GM12865 (cell line): ENCODE measurements around the gene WDFY4.
A peak's percentile ranks its signal among the peaks of the same experiment; 100 is the strongest.

ENCODE experiments used
- DNase-seq: peaks from one replicate; pipeline ENCODE4 v3.0.0; 2010; ENCODE audit warnings: low read depth
- H3K4me3 ChIP-seq: 2 replicates; pipeline ENCODE4 v1.5.1; 2011; ENCODE audit warnings: mild to moderate bottlenecking, low read depth, low read length, control low read depth
- TF ChIP-seq, protein P1 (sequence below): IDR thresholded peaks from 2 replicates; pipeline ENCODE4 v1.5.1; 2011; ENCODE audit warnings: low read length, control low read depth, low read depth, inconsistent platforms; ENCODE audit not compliant: insufficient read depth; ENCODE audit errors: missing control alignments

Gene WDFY4

DNA sequence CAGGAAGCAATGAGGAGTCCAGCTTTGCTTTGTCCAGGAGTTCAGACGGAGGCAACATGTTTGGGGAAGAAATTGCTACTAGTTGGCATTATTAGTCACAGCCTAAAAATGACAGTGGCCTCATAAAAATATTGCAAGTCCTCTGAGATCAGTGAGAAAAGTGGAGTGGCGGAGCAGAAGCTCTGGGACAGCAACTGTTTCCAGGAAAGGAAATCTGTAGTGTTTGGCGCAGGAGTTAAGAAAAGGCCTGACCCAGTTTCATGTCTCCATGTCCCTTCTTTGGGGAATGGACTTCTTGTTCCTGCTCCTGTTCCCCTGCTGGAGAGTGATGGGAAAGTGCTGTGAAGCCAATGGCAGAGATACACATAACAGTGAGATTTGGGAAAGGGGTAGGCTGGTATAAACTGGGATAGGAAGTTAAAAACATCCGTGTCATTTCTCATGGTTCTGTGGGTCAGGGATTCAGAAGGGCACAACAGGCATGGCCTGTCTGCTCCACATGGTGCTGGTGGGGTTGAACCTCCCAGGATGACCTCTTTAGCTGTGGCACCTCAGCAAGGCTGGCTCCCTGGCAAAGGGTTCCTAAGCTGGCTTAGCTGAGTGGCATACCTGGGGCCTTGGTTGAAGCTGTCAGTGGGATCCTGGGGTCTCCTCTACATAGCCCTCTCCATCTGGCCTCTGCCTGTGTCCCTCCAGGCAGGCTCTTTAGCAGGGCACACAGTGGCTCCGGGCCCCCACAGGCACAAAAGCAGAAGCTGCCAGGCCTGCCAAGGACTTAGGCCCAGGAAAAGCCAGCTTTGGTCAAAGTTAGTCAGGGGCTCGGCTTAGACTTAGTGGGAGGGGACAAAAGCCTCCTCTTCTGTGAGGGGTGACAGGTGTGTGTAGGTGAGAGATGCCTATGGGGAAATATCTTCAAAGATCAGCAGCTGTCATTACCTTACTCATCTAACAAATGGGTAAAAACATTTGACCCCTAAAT, 77.7 kb downstream of the WDFY4 start:
- TF ChIP-seq, protein P1, sequence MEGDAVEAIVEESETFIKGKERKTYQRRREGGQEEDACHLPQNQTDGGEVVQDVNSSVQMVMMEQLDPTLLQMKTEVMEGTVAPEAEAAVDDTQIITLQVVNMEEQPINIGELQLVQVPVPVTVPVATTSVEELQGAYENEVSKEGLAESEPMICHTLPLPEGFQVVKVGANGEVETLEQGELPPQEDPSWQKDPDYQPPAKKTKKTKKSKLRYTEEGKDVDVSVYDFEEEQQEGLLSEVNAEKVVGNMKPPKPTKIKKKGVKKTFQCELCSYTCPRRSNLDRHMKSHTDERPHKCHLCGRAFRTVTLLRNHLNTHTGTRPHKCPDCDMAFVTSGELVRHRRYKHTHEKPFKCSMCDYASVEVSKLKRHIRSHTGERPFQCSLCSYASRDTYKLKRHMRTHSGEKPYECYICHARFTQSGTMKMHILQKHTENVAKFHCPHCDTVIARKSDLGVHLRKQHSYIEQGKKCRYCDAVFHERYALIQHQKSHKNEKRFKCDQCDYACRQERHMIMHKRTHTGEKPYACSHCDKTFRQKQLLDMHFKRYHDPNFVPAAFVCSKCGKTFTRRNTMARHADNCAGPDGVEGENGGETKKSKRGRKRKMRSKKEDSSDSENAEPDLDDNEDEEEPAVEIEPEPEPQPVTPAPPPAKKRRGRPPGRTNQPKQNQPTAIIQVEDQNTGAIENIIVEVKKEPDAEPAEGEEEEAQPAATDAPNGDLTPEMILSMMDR, result no peak
- no peak overlapping the region for H3K4me3 ChIP-seq

DNA sequence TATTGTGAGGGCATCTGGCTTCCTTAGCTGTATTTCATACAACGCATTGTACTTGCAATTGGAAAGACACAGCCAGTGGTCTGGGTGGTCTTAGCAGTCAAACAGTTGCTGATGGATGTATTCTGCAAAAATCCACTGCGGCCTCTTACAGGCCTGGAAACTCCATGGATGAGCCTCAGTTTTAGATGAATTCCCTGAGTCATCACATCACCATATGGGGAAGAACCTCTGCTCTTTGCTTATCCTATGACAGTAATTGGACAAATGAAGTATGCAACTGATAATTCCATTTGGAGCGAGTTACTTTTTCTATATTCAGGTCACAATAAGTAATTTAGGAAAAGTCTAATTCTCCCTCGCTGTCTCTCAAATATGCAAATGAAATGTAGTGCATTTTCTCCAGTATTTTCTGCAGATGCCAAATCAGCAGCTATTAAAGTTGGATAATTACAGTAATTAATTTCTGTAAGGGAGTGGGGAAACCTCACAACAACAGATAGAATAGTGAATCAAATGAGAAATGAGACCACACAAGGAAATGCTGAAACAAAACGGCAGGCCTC, 78.8 kb downstream of the WDFY4 start:
- no peak for DNase-seq
- H3K4me3 ChIP-seq, result no peak overlapping the region
- TF ChIP-seq, protein P1, result no peak

More for the DNA sequence above, 77.7 kb downstream of the WDFY4 start:
- DNase-seq, result no peak

DNA sequence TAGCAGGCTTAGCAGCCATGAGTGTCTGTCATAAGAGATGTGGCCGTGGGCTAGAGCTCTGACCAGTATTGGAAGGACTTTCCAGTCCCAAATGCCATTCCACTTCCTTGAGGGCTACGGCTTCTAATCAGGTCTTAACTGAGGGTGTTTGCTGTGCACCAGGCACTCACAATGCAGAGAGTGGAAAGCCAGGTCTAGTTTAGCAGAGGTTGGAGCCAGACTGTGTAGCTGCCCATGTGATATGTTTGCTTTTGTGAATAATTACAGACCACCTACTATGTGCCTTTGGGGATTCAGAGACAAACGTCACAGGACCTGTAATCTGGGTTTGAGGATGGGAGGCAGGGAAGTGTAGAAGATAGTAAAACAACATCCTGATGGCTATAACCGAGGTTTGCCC, 79.8 kb downstream of the WDFY4 start:
- DNase-seq, result no peak
- TF ChIP-seq, protein P1, result no peak
- H3K4me3 ChIP-seq, result no peak overlapping the region

DNA sequence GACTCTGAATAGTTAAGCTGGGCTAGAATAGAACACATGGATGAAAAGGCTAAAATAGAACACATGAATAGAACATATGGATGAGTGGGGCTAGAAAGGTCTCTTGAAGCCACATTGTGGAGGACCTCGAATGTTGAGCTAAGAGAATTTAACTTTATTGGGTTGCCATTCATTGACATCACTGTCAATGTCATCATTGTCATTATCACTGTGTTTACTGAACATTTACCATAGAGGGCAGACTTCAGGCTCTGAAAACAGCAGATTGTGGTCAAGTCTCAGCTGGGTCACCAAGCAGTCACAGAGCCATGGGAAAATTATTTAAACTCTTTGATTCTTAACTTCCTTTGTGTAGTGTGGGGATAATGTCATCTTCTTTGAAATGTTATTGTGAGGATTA, 80.4 kb downstream of the WDFY4 start:
- H3K4me3 ChIP-seq, result no peak overlapping the region
- DNase-seq, result peak; percentile 16
- TF ChIP-seq, protein P1, result peak; percentile 18

DNA sequence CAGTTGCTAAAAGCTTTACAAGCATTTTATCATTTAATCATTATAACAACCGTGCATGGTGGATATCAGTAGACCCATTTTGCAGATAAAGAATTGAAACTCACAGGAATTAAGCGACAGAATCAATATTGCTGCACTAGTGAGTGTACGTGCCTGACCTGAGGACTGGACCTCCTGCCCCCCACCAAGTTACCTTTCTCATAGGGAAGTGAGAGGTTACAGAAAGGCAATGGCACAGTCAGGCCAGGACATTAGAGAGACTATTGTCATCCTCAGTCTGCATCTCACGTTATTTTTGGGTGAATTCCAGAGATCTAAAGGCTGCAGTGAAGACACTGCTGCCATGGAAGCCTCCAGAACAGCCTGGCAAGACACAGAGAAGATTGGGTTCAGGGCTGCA, 80.9 kb downstream of the WDFY4 start:
- no peak for DNase-seq
- no peak overlapping the region for H3K4me3 ChIP-seq
- TF ChIP-seq, protein P1, result no peak

DNA sequence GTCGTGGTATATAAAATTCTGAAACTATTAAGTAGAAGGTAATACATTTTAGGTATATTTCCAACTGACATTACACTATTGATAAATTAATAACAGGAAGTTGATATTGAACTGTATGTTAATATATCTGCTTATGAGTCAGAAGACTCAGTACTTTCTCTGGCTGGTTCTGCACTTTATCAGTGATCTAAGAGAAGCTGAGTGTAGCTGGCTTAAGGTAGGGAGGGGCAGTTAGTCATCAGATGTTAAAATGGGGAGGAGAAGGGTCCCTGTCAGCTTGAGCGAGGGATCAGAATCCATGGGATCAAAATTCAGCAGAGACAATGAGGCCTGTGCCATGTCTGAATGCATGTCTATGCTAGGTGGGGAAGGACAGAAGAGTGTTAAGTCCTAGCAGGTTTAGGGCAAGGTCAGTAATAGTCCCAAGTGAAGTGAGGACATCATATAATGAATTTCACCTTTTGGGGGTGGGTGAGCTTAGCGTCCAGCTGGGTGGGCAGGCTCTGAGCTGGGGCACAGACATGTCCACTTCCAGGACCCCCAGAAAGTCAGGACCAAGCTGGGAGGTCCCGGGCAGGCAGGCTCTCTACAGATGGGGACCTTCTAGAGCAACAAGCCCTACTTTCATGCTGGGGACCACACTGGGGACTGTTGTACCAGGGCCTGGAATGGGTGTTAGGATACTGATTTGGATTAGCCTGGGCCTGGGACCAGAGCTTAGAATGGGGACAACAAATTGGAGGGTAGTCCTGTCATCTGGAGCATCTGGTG, 82.9 kb downstream of the WDFY4 start:
- no peak for DNase-seq
- TF ChIP-seq, protein P1, result no peak
- H3K4me3 ChIP-seq, result no peak overlapping the region
